H1 (cell line): Measurements from ENCODE around the gene SLC16A2. TPM values are rescaled to one million over a fixed set of nuclear protein-coding genes. Genes with fewer than 3 reads are reported as not detected.

ENCODE experiments used
- CTCF ChIA-PET: fragments of 300-600 bp; sonication (Branson Sonifier 250); formaldehyde crosslinking; loops from one replicate; lab custom pipeline; 2021; ENCODE audit not compliant: partially characterized antibody; lab: Charles Lee
- POLR2A ChIA-PET: fragments of 300-600 bp; sonication (Branson Sonifier 250); formaldehyde crosslinking; loops from one replicate; lab custom pipeline; 2021; ENCODE audit warnings: inconsistent platforms; ENCODE audit not compliant: partially characterized antibody; lab: Charles Lee
- DNase-seq, 2 experiments: peaks; one replicate each; pipeline versions ENCODE4 v3.0.0 to v3.0.0-alpha.2; 2010 to 2022; ENCODE audit warnings: low spot score in 2 of 2, low read depth in 1 of 2, mixed read lengths in 1 of 2
- FAIRE-seq: peaks from 2 replicates; lab custom pipeline; 2011; peaks lifted over from hg19 to GRCh38; lab: Jason Lieb, UNC
- H2AFZ ChIP-seq: 2 replicates; pipeline ENCODE4 v1.8.1; 2012; ENCODE audit warnings: low read length, inconsistent platforms
- H2AK5ac ChIP-seq: 2 replicates; pipeline ENCODE4 v1.6.1; 2013; ENCODE audit warnings: low read depth, low read length
- H2BK120ac ChIP-seq: replicated peaks from 2 replicates; pipeline ENCODE3; 2013; ENCODE audit warnings: low read depth, low read length, inconsistent platforms
- H2BK12ac ChIP-seq: 2 replicates; pipeline ENCODE4 v1.6.1; 2013; ENCODE audit warnings: low read depth, low read length
- H2BK15ac ChIP-seq: 2 replicates; pipeline ENCODE4 v1.6.1; 2013; ENCODE audit warnings: low read length
- H2BK20ac ChIP-seq: 2 replicates; pipeline ENCODE4 v1.6.1; 2013; ENCODE audit warnings: low read length
- H2BK5ac ChIP-seq: 2 replicates; pipeline ENCODE4 v1.6.1; 2013; ENCODE audit warnings: low read depth, low read length
- H3K14ac ChIP-seq: 2 replicates; pipeline ENCODE4 v1.6.1; 2013; ENCODE audit warnings: inconsistent platforms; ENCODE audit not compliant: insufficient read length
- H3K18ac ChIP-seq: 2 replicates; pipeline ENCODE4 v1.6.1; 2013; ENCODE audit warnings: low read length; ENCODE audit errors: extremely low read depth
- H3K23ac ChIP-seq: 2 replicates; pipeline ENCODE4 v1.6.1; 2013; ENCODE audit warnings: inconsistent platforms; ENCODE audit not compliant: insufficient read length
- H3K23me2 ChIP-seq: 2 replicates; pipeline ENCODE4 v1.6.1; 2013; ENCODE audit warnings: low read depth, low read length
- H3K27ac ChIP-seq: 2 replicates; pipeline ENCODE4 v1.6.1; 2011; ENCODE audit warnings: low read depth, low read length, inconsistent platforms
- H3K27me3 ChIP-seq, 4 experiments: replicated peaks in 1 of 4; 1 replicate in 1 of 4; 2 replicates in 3 of 4; pipeline versions ENCODE4 v1.6.1 to v1.8.1; 2011 to 2013; ENCODE audit warnings: low read length in 3 of 4, mild to moderate bottlenecking in 3 of 4, inconsistent platforms in 2 of 4, mixed read lengths in 2 of 4, moderate library complexity in 1 of 4; ENCODE audit not compliant: control insufficient read depth in 3 of 4, insufficient read depth in 3 of 4; ENCODE audit errors: extremely low read depth in 1 of 4
- H3K36me3 ChIP-seq, 4 experiments: 2 replicates each; pipeline versions ENCODE4 v1.6.1 to v1.8.1; 2011 to 2013; ENCODE audit warnings: mild to moderate bottlenecking in 4 of 4, low read length in 3 of 4, moderate library complexity in 2 of 4, control low read depth in 1 of 4, inconsistent platforms in 1 of 4; ENCODE audit not compliant: insufficient read depth in 4 of 4, control insufficient read depth in 2 of 4
- H3K4ac ChIP-seq: replicated peaks from 2 replicates; pipeline ENCODE3; 2013; ENCODE audit warnings: low read length, low read depth, mixed read lengths, inconsistent platforms; ENCODE audit not compliant: insufficient read length
- H3K4me1 ChIP-seq, 4 experiments: replicated peaks in 1 of 4; 1 replicate in 1 of 4; 2 replicates in 3 of 4; pipeline versions ENCODE4 v1.6.1 to v1.8.1; 2011 to 2013; ENCODE audit warnings: low read length in 3 of 4, inconsistent platforms in 2 of 4, mixed read lengths in 1 of 4; ENCODE audit not compliant: insufficient read depth in 4 of 4, control insufficient read depth in 3 of 4
- H3K4me2 ChIP-seq, 2 experiments: 2 replicates each; pipeline versions ENCODE4 v1.6.1 to v1.8.1; 2011 to 2013; ENCODE audit warnings: low read depth in 2 of 2, low read length in 2 of 2, control low read depth in 1 of 2, inconsistent platforms in 1 of 2, mild to moderate bottlenecking in 1 of 2; ENCODE audit not compliant: insufficient read depth in 1 of 2
- H3K4me3 ChIP-seq, 4 experiments: fragments of 200-600, 300-600 bp in 1 of 4; sonication (generic), shearing (Covaris generic), sonication (Bioruptor Twin) in 1 of 4; 2 replicates each; pipeline versions ENCODE4 v1.5.1 to v1.8.1; 2011 to 2016; ENCODE audit warnings: low read length in 4 of 4, low read depth in 3 of 4, control low read depth in 2 of 4, inconsistent platforms in 2 of 4, mild to moderate bottlenecking in 2 of 4, mixed read lengths in 1 of 4, moderate library complexity in 1 of 4; ENCODE audit not compliant: insufficient read depth in 2 of 4; ENCODE audit errors: extremely low read depth in 1 of 4
- H3K56ac ChIP-seq: replicated peaks from 2 replicates; pipeline ENCODE3; 2013; ENCODE audit warnings: low read depth, mild to moderate bottlenecking, mixed read lengths, low read length, inconsistent platforms; ENCODE audit not compliant: insufficient read length
- H3K79me1 ChIP-seq: 2 replicates; pipeline ENCODE4 v1.6.1; 2013; ENCODE audit warnings: low read depth, low read length, control low read depth
- H3K79me2 ChIP-seq, 2 experiments: 2 replicates each; pipeline versions ENCODE4 v1.6.1 to v1.8.1; 2012 to 2013; ENCODE audit warnings: low read length in 2 of 2, mild to moderate bottlenecking in 2 of 2, inconsistent platforms in 1 of 2; ENCODE audit not compliant: insufficient read depth in 2 of 2, control insufficient read depth in 1 of 2
- H3K9ac ChIP-seq, 4 experiments: replicated peaks in 1 of 4; 1 replicate in 1 of 4; 2 replicates in 3 of 4; pipeline versions ENCODE4 v1.6.1 to v1.8.1; 2011 to 2013; ENCODE audit warnings: low read depth in 3 of 4, low read length in 3 of 4, control low read depth in 2 of 4, mild to moderate bottlenecking in 2 of 4, moderate library complexity in 2 of 4, inconsistent platforms in 1 of 4; ENCODE audit errors: extremely low read depth in 1 of 4
- H3K9me3 ChIP-seq, 2 experiments: 2 replicates each; pipeline versions ENCODE4 v1.6.1 to v1.8.1; 2012 to 2013; ENCODE audit warnings: mild to moderate bottlenecking in 2 of 2, moderate library complexity in 2 of 2, control low read depth in 1 of 2, inconsistent platforms in 1 of 2, low read depth in 1 of 2, low read length in 1 of 2, mixed read lengths in 1 of 2; ENCODE audit not compliant: insufficient read depth in 2 of 2
- H4K20me1 ChIP-seq, 2 experiments: replicated peaks in 1 of 2; 2 replicates each; pipeline versions ENCODE3 to v1.8.1; 2011 to 2013; ENCODE audit warnings: inconsistent platforms in 2 of 2, low read length in 2 of 2, mild to moderate bottlenecking in 1 of 2; ENCODE audit not compliant: insufficient read depth in 2 of 2, control insufficient read depth in 1 of 2
- H4K5ac ChIP-seq: 2 replicates; pipeline ENCODE4 v1.6.1; 2013; ENCODE audit warnings: low read length, low read depth, mixed read lengths, inconsistent platforms; ENCODE audit not compliant: insufficient read length
- H4K8ac ChIP-seq: 2 replicates; pipeline ENCODE4 v1.8.0; 2013; ENCODE audit warnings: mild to moderate bottlenecking, moderate library complexity, low read length, inconsistent platforms; ENCODE audit not compliant: insufficient read depth; ENCODE audit errors: extremely low read depth
- H4K91ac ChIP-seq: replicated peaks from 2 replicates; pipeline ENCODE3; 2013; ENCODE audit warnings: low read length, mixed read lengths, inconsistent platforms; ENCODE audit not compliant: insufficient read length
- ASH2L ChIP-seq: fragments of 200-600, 300-600 bp; sonication (generic); IDR thresholded peaks from one replicate; pipeline ENCODE4 v1.7.1; 2017; ENCODE audit warnings: low read length
- GTF2F1 ChIP-seq: IDR thresholded peaks from 2 replicates; pipeline ENCODE4 v1.6.1; 2012; ENCODE audit warnings: low read depth, low read length, improper control_type of control experiment, borderline replicate concordance
- HDAC2 ChIP-seq, 2 experiments: fragments of 300-600 bp in 1 of 2; sonication (generic) in 1 of 2; IDR thresholded peaks; 2 replicates each; pipeline ENCODE4 v1.6.1; 2011 to 2012; ENCODE audit warnings: low read depth in 2 of 2, low read length in 2 of 2, mild to moderate bottlenecking in 2 of 2, moderate library complexity in 2 of 2, borderline replicate concordance in 1 of 2, inconsistent platforms in 1 of 2
- JUND ChIP-seq: IDR thresholded peaks from 2 replicates; pipeline ENCODE4 v1.6.1; 2011; ENCODE audit warnings: mild to moderate bottlenecking, improper control_type of control experiment, low read length
- KDM4A ChIP-seq: IDR thresholded peaks from one replicate; pipeline ENCODE4 v1.7.1; 2012; ENCODE audit warnings: low read depth, mild to moderate bottlenecking, moderate library complexity, low read length, inconsistent platforms; ENCODE audit not compliant: severe bottlenecking
- KDM5A ChIP-seq: fragments of 200-600 bp; IDR thresholded peaks from 2 replicates; pipeline ENCODE4 v1.7.1; 2012; ENCODE audit warnings: mild to moderate bottlenecking, low read length, inconsistent platforms, mixed read lengths
- MAFK ChIP-seq: IDR thresholded peaks from 2 replicates; pipeline ENCODE4 v1.6.1; 2012; ENCODE audit warnings: low read depth, mild to moderate bottlenecking, improper control_type of control experiment, low read length
- RFX5 ChIP-seq: IDR thresholded peaks from 2 replicates; pipeline ENCODE4 v1.6.1; 2011; ENCODE audit warnings: low read depth, low read length, improper control_type of control experiment, borderline replicate concordance
- SIX5 ChIP-seq: IDR thresholded peaks from 2 replicates; pipeline ENCODE4 v1.6.1; 2011; ENCODE audit warnings: mild to moderate bottlenecking, low read depth, low read length
- SRF ChIP-seq: IDR thresholded peaks from 2 replicates; pipeline ENCODE4 v1.6.1; 2011; ENCODE audit warnings: mild to moderate bottlenecking, low read depth, low read length, moderate library complexity
- TAF1 ChIP-seq: IDR thresholded peaks from 2 replicates; pipeline ENCODE4 v1.6.1; 2011; ENCODE audit warnings: mild to moderate bottlenecking, low read depth, low read length
- TEAD4 ChIP-seq: IDR thresholded peaks from 2 replicates; pipeline ENCODE4 v1.6.1; 2012; ENCODE audit warnings: low read depth, low read length, inconsistent platforms, mixed read lengths
- WGBS, 2 experiments: shearing (Covaris generic) in 1 of 2; methylation state at CpG; one replicate each; pipeline versions ENCODE4 v1.1.6 to v1.1.7; 2013 to 2015; ENCODE audit warnings: low lambda C conversion rate in 2 of 2, mixed read lengths in 2 of 2, inconsistent platforms in 1 of 2, low coverage in 1 of 2, missing lambda C conversion rate in 1 of 2; ENCODE audit not compliant: insufficient replicate concordance in 2 of 2, insufficient coverage in 1 of 2, insufficient read length in 1 of 2; ENCODE audit errors: extremely low coverage in 1 of 2, missing lambda C conversion rate in 1 of 2; 5-methylcytosine and 5-hydroxymethylcytosine counted together
- polyA plus RNA-seq, 7 experiments: library from polyadenylated mRNA; depleted of rRNA in 3 of 7; stranded (reverse) in 5 of 7; unstranded in 2 of 7; fragments of >200 nt in 5 of 7; fragments of 200-250 nt in 2 of 7; gene quantifications; 1 replicate in 5 of 7; 2 replicates in 1 of 7; 4 replicates in 1 of 7; pipeline versions ENCODE4 v1.2.1 to v1.2.3, GENCODE V29; 2011 to 2013; ENCODE audit warnings: missing spikeins in 2 of 7, mixed read lengths in 2 of 7
- total RNA-seq: library from RNA; stranded (reverse); fragmentation: NEBNext Ultra II Directional; extraction: Animal tissue kit (Norgen Biotek cat#: 25700); gene quantifications from 2 replicates; pipeline ENCODE4 v1.2.1, GENCODE V29; 2021

SLC16A2 gene
- total and polyA plus RNA-seq, 2 of the 8 experiments (the other 6 are each of a cell fraction or from before 2014, with no cell fraction given) = 24.4 to 32.2 TPM

DNA sequence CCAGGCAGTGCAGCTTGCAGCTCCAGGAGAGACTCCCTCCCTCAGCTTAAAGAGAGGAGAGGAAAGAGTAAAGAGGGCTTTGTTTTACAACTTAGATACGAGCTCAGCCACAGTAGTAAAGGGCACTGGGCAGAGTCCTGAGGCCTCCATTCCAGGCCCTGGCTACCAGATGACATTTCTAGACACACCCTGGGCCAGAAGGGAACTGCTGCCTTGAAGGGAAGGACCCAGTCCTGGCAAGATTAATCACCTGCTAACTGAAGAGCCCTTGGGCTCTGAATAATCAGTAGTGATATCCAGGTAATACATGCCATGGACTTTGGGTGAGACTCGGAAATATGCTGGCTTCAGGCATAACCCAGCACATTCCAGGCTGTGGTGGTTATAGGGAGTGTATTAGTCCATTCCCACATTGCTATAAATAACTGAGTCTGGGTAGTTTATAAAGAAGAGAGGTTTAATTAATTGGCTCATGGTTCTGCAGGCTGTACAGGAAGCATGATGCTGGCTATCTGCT is 15.3 kb upstream of the SLC16A2 start:
- Histone ChIP-seq H3K18ac (no peak overlapping the region), H3K4ac (no peak overlapping the region), H3K14ac (no peak overlapping the region), H3K23me2 (no peaks in the 10 kb centered on the region), H3K23ac (no peak overlapping the region), H3K4me3 (no peak overlapping the region), H2BK20ac (no peak overlapping the region), H3K79me1 (no peaks in the 10 kb centered on the region), H3K9ac (no peak overlapping the region), H2BK15ac (no peak overlapping the region), H3K56ac (no peak overlapping the region), H2BK12ac (no peak overlapping the region), H4K5ac (no peak overlapping the region), H3K27ac (no peak overlapping the region), H2BK120ac (no peak overlapping the region), H2BK5ac (no peak overlapping the region), H3K36me3 (no peaks in the 10 kb centered on the region), H3K4me1 (no peaks in the 10 kb centered on the region), H4K20me1 (no peaks in the 10 kb centered on the region), H4K8ac (no peak overlapping the region), H3K79me2 (no peaks in the 10 kb centered on the region), H2AK5ac (no peak overlapping the region), H3K4me2 (no peak overlapping the region), H3K9me3 (no peaks in the 10 kb centered on the region), H2AFZ (no peak overlapping the region), H4K91ac (no peak overlapping the region), H3K27me3 (no peaks in the 10 kb centered on the region)
- FAIRE-seq = no peak
- WGBS, 2 experiments = 86% methylated on average over 2 of the region's 2 CpGs; no CpG with 5 or more reads in 1 of the 2 experiments
- POLR2A ChIA-PET = no interaction called here
- DNase-seq = no peak
- CTCF ChIA-PET = no interaction called here
- TF ChIP-seq ASH2L (no peak), KDM5A (no peak), KDM4A (no peak), MAFK (no peak), SRF (no peak), RFX5 (no peak), TEAD4 (no peak), SIX5 (no peak), TAF1 (no peak), HDAC2 (IDR thresholded peaks at IDR 0.05; ENCODE audit: borderline replicate concordance in 1 of 2, low read depth in 2 of 2, low read length in 2 of 2) (no peak), GTF2F1 (no peak), JUND (no peak)
